HG03460 (cell line): ENCODE measurements around the gene LAT.
"Not testable (repeated sequence)": the region's sequence is repeated elsewhere in the genome, so short reads cannot be mapped to it uniquely, and the experiment has no call there.

Experiments
- ATAC-seq: cut with Tn5 transposase; IDR thresholded peaks from one replicate; pipeline ENCODE4 v1.9.1; 2021; ENCODE audit not compliant: unreplicated experiment

The LAT gene

GRCh38 chr16:28984619-28985135 lies at the start of gene LAT:
Gene LAT, plus strand, starts transcription at chr16:28985052. Its CDS starts 366 bp downstream, at chr16:28985418.
- no peak for ATAC-seq

- ATAC-seq, result no peak
Measured at GRCh38 chr16:28935346-28935745, 49.5 kb upstream of the LAT start.

- peak; percentile 73 for ATAC-seq
Measured at GRCh38 chr16:28935924-28936783, 48.7 kb upstream of the LAT start.

- ATAC-seq, result no peak
Measured at GRCh38 chr16:28936784-28937155, 48.1 kb upstream of the LAT start.

- ATAC-seq, result no peak
Measured at GRCh38 chr16:28937222-28937876, 47.5 kb upstream of the LAT start.

- ATAC-seq, result no peak
Measured at GRCh38 chr16:28938721-28939120, 46.1 kb upstream of the LAT start.

GRCh38 chr16:28939825-28940224 lies 45.0 kb upstream of the LAT start:
- not testable (repeated sequence) for ATAC-seq

- ATAC-seq, result no peak
Measured at GRCh38 chr16:28943281-28943680, 41.6 kb upstream of the LAT start.

- ATAC-seq, result no peak
Measured at GRCh38 chr16:28946681-28947080, 38.2 kb upstream of the LAT start.

GRCh38 chr16:28950648-28951409 lies 34.0 kb upstream of the LAT start, which contains the start of gene NFATC2IP:
Gene NFATC2IP, plus strand, starts transcription at chr16:28950937. Its CDS starts 75 bp downstream, at chr16:28951012.
- peak; percentile 79 for ATAC-seq

GRCh38 chr16:28951410-28951943 lies 33.4 kb upstream of the LAT start:
- ATAC-seq, result peak; percentile 31

- no peak for ATAC-seq
Measured at GRCh38 chr16:28958216-28958615, 26.6 kb upstream of the LAT start.

GRCh38 chr16:28958836-28959235 lies 26.0 kb upstream of the LAT start:
- no peak for ATAC-seq

- no peak for ATAC-seq
Measured at GRCh38 chr16:28964072-28964471, 20.8 kb upstream of the LAT start.

- no peak for ATAC-seq
Measured at GRCh38 chr16:28964496-28964895, 20.4 kb upstream of the LAT start.

- ATAC-seq, result no peak
Measured at GRCh38 chr16:28967156-28967555, 17.7 kb upstream of the LAT start.

- ATAC-seq, result not testable (repeated sequence)
Measured at GRCh38 chr16:28969696-28970095, 15.2 kb upstream of the LAT start.

- ATAC-seq, result peak; percentile 22
Measured at GRCh38 chr16:28974007-28974436, 10.8 kb upstream of the LAT start.

GRCh38 chr16:28974437-28975157 lies 10.3 kb upstream of the LAT start, which contains the start of gene SPNS1:
Gene SPNS1, plus strand, starts transcription at chr16:28974778. Its CDS starts 374 bp downstream, at chr16:28975152.
- ATAC-seq, result peak; percentile 80

GRCh38 chr16:28975158-28975599 lies 9.7 kb upstream of the LAT start:
- ATAC-seq, result no peak
